Peyer's patch (tissue), 4 donors: ENCODE measurements around the gene HTR3D.

Experiments
- CTCF ChIP-seq, 6 experiments: fragments of 450-650 bp in 4 of 6; fragments of 200-600 bp in 2 of 6; sonication (generic) in 1 of 6; IDR thresholded peaks; one replicate each; pipeline ENCODE4 v1.5.1; 2017 to 2019; ENCODE audit warnings: antibody characterized with exemption in 6 of 6, mild to moderate bottlenecking in 3 of 6, moderate library complexity in 1 of 6
- POLR2A ChIP-seq, 2 donors: fragments of 450-650 bp; IDR thresholded peaks; one replicate each; pipeline ENCODE4 v1.5.1; 2017; ENCODE audit warnings: antibody characterized with exemption in 2 of 2, mild to moderate bottlenecking in 2 of 2, moderate library complexity in 2 of 2

GRCh38 chr3:184045995-184046394 lies 14.5 kb downstream of the HTR3D start:
- no peak for TF ChIP-seq CTCF (IDR thresholded peaks at IDR 0.05)
- TF ChIP-seq POLR2A (IDR thresholded peaks at IDR 0.05), result no peak
